Panc1 (cell line): ENCODE data around the gene SST. TPM values are rescaled to one million over a fixed set of nuclear protein-coding genes. Genes with fewer than 3 reads are reported as not detected.

Experiments used
- ATAC-seq: fragments of 200-7000 bp; cut with Tn5 transposase; 2 replicates; pipeline ENCODE4 v1.9.1; 2020; ENCODE audit warnings: mild to moderate bottlenecking, moderate library complexity
- BruUV-seq: library from RNA; stranded (reverse); fragments of 400-500 nt; replicated peaks from 2 replicates; lab custom pipeline; 2021; lab: Mats Ljungman, UMichigan
- CTCF ChIA-PET: fragments of 300-600 bp; sonication (Branson Sonifier 250); formaldehyde crosslinking; loops from one replicate; lab custom pipeline; 2022; ENCODE audit warnings: antibody characterized with exemption; lab: Charles Lee
- POLR2A ChIA-PET: fragments of 300-600 bp; sonication (Branson Sonifier 250); formaldehyde crosslinking; loops from one replicate; lab custom pipeline; 2022; ENCODE audit warnings: antibody characterized with exemption; lab: Charles Lee
- DNase-seq: peaks from one replicate; pipeline ENCODE4 v3.0.0-alpha.2; 2010; ENCODE audit warnings: low read depth, low spot score
- H3K27ac ChIP-seq: 2 replicates; pipeline ENCODE4 v1.5.1; 2011; ENCODE audit warnings: mild to moderate bottlenecking, low read length, inconsistent platforms
- H3K27me3 ChIP-seq: fragments of 200-500 bp; sonication (Bioruptor generic); 2 replicates; pipeline ENCODE4 v1.6.0; 2014; ENCODE audit warnings: low read length, inconsistent platforms; ENCODE audit not compliant: control insufficient read depth, insufficient read depth
- H3K36me3 ChIP-seq: fragments of 200-500 bp; sonication (Bioruptor generic); 2 replicates; pipeline ENCODE4 v1.5.1; 2014; ENCODE audit warnings: inconsistent platforms, mild to moderate bottlenecking, low read length, moderate library complexity; ENCODE audit not compliant: control insufficient read depth, insufficient read depth
- H3K4me1 ChIP-seq: 2 replicates; pipeline ENCODE4 v1.5.1; 2011; ENCODE audit warnings: inconsistent platforms, mild to moderate bottlenecking, low read length, moderate library complexity; ENCODE audit not compliant: control insufficient read depth, insufficient read depth
- H3K4me3 ChIP-seq, 2 experiments: 2 replicates each; pipeline ENCODE4 v1.5.1; 2011 to 2012; ENCODE audit warnings: low read depth in 2 of 2, low read length in 2 of 2, mild to moderate bottlenecking in 2 of 2, inconsistent platforms in 1 of 2, moderate library complexity in 1 of 2
- H3K9me3 ChIP-seq: fragments of 200-500 bp; sonication (Bioruptor generic); 2 replicates; pipeline ENCODE4 v1.5.1; 2014; ENCODE audit warnings: low read depth, mild to moderate bottlenecking, inconsistent platforms, low read length, moderate library complexity; ENCODE audit not compliant: control insufficient read depth, insufficient read depth
- POLR2AphosphoS5 ChIP-seq: IDR thresholded peaks from 2 replicates; pipeline ENCODE4 v1.6.1; 2012; ENCODE audit warnings: mild to moderate bottlenecking, low read depth, low read length, moderate library complexity
- REST ChIP-seq, 2 experiments: IDR thresholded peaks; 2 replicates each; pipeline ENCODE4 v1.6.1; 2011 to 2012; ENCODE audit warnings: low read depth in 2 of 2, control low read depth in 1 of 2, low read length in 1 of 2, mild to moderate bottlenecking in 1 of 2, moderate library complexity in 1 of 2; ENCODE audit not compliant: insufficient read depth in 1 of 2
- SIN3A ChIP-seq: IDR thresholded peaks from 2 replicates; pipeline ENCODE4 v1.6.1; 2012; ENCODE audit warnings: low read depth, mild to moderate bottlenecking, low read length, moderate library complexity, borderline replicate concordance; ENCODE audit not compliant: insufficient read depth
- TCF7L2 ChIP-seq: IDR thresholded peaks from 2 replicates; pipeline ENCODE4 v1.6.1; 2011; ENCODE audit warnings: mild to moderate bottlenecking, low read depth, low read length, inconsistent platforms
- in situ Hi-C: cut with HindIII; loops from 2 replicates; pipeline ENCODE4 v1.10.0; 2016; ENCODE audit warnings: low sequenced_read_pairs, low pct_unique_long_range_greater_than_20kb
- intact Hi-C: fragments of 100-400 bp; cut with micrococcal nuclease; formaldehyde crosslinking; loops from one replicate; pipeline ENCODE4 v1.10.0; 2022; ENCODE audit not compliant: unreplicated experiment
- total RNA-seq: library from RNA; stranded (reverse); gene quantifications from one replicate; pipeline ENCODE4 v1.2.1, GENCODE V29; 2021; ENCODE audit not compliant: unreplicated experiment
- TF ChIP-seq, protein P1 (sequence below): fragments of 450-650 bp; IDR thresholded peaks from 2 replicates; pipeline ENCODE4 v1.5.1; 2017; ENCODE audit warnings: mild to moderate bottlenecking

Gene SST
- total RNA-seq, 1 experiment from 2014 or later = not detected

- Histone ChIP-seq H3K4me3 (no peak overlapping the region), H3K9me3 (no peaks in the 10 kb centered on the region; the same call in 1 of the 2 replicates), H3K27me3 (peaks cover 2% of the 10 kb centered on the region; the same call in 1 of the 2 replicates), H3K4me1 (peaks cover 9% of the 10 kb centered on the region; the same call in 1 of the 2 replicates), H3K36me3 (no peaks in the 10 kb centered on the region), H3K27ac (peak overlapping the region; percentile 59)
- ATAC-seq = peak; percentile 93
- CTCF ChIA-PET = interaction anchor here (0.6 to 5.3 kb wide), 25 partner anchors 11 to 916 kb away, joined by 3 to 152 read pairs (median 4); no protein-coding TSS in a partner anchor
- in situ Hi-C loops (loop anchor here (25.0 kb wide), 1 partner anchor 368 kb away; no protein-coding TSS in a partner anchor), intact Hi-C loops (loop anchor here (1.0 to 5.0 kb wide), 5 partner anchors 34 to 460 kb away; no protein-coding TSS in a partner anchor)
- no TSS peak for BruUV-seq
- no peak for TF ChIP-seq SIN3A
- TF ChIP-seq, protein P1, sequence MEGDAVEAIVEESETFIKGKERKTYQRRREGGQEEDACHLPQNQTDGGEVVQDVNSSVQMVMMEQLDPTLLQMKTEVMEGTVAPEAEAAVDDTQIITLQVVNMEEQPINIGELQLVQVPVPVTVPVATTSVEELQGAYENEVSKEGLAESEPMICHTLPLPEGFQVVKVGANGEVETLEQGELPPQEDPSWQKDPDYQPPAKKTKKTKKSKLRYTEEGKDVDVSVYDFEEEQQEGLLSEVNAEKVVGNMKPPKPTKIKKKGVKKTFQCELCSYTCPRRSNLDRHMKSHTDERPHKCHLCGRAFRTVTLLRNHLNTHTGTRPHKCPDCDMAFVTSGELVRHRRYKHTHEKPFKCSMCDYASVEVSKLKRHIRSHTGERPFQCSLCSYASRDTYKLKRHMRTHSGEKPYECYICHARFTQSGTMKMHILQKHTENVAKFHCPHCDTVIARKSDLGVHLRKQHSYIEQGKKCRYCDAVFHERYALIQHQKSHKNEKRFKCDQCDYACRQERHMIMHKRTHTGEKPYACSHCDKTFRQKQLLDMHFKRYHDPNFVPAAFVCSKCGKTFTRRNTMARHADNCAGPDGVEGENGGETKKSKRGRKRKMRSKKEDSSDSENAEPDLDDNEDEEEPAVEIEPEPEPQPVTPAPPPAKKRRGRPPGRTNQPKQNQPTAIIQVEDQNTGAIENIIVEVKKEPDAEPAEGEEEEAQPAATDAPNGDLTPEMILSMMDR = peak; percentile 95
- DNase-seq = peak; percentile 62
- POLR2A ChIA-PET = no interaction called here
Measured at GRCh38 chr3:187679638-187680396, 9.6 kb upstream of the SST start.

DNA sequence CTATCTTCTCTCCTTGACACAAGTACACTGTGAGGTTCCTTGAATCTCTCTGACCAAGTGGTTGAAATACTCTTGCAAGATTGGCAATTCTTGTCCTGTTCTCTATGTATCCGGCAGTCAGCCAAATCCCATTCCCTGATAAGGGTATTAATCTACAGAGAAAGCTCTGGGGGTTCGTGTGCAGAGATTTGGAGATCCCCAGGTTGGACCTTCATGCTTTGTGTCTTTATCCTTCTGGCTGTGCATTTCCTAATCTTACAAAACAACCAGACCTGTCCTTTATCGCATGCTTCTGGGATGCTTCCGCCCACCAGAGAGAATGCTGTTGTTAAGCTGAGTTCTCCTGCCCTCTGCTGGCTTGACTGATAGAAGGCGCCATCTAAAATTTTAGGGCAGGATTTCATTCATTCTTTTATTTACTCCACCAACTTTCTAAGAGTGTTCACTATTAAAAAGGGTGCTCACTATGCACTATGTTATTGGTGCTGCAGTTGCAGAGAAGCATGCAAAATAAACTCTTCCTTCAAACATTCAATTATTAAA lies 8.6 kb upstream of the SST start:
- intact Hi-C loops = loop anchor here (1.0 to 5.0 kb wide), 5 partner anchors 36 to 458 kb away; no protein-coding TSS in a partner anchor
- DNase-seq = peak; percentile 33

More for the DNA sequence above, 8.6 kb upstream of the SST start:
- ATAC-seq = peak; percentile 72
- no peaks in the 10 kb centered on the region for H3K9me3 ChIP-seq
- no peak overlapping the region for H3K4me3 ChIP-seq
- in situ Hi-C loops = loop anchor here (25.0 kb wide), 1 partner anchor 366 kb away; no protein-coding TSS in a partner anchor
- TF ChIP-seq POLR2AphosphoS5 (no peak), TCF7L2 (no peak), REST (IDR thresholded peaks at IDR 0.05; ENCODE audit: insufficient read depth in 1 of 2, low read depth in 2 of 2, low read length in 1 of 2) (no peak), SIN3A (no peak)
- TF ChIP-seq, protein P1 = no peak; the same call in 1 of the 2 replicates
- no TSS peak for BruUV-seq
- H3K27ac ChIP-seq = peak overlapping the region; percentile 59
- ChIA-PET POLR2A (no interaction called here), CTCF (interaction anchor here (0.6 to 5.3 kb wide), 11 partner anchors 10 to 869 kb away, joined by 3 to 152 read pairs (median 4); no protein-coding TSS in a partner anchor)
- H3K36me3 ChIP-seq = no peaks in the 10 kb centered on the region
- peaks cover 9% of the 10 kb centered on the region; the same call in 1 of the 2 replicates for H3K4me1 ChIP-seq
- peaks cover 5% of the 10 kb centered on the region; the same call in 1 of the 2 replicates for H3K27me3 ChIP-seq
